HFFc6 (cell line): ENCODE measurements around the gene ZNF750. TPM values are rescaled to one million over a fixed set of nuclear protein-coding genes. Genes with fewer than 3 reads are reported as not detected.

Experiments
- DNase-seq: peaks from one replicate; pipeline ENCODE4 v3.0.0-alpha.2; 2018
- H3K27ac Mint-ChIP-seq: 2 replicates; pipeline ENCODE4 v1.8.0; 2020; ENCODE audit warnings: mild to moderate bottlenecking, mixed read lengths
- H3K27me3 Mint-ChIP-seq: 2 replicates; pipeline ENCODE4 v1.8.0; 2021; ENCODE audit warnings: mild to moderate bottlenecking, moderate library complexity, mixed read lengths; ENCODE audit not compliant: insufficient read depth
- H3K36me3 Mint-ChIP-seq: 2 replicates; pipeline ENCODE4 v1.8.0; 2021; ENCODE audit warnings: low read depth, mixed read lengths
- H3K4me1 Mint-ChIP-seq: 2 replicates; pipeline ENCODE4 v1.8.0; 2020; ENCODE audit warnings: low read depth, mixed read lengths
- H3K4me3 Mint-ChIP-seq: 2 replicates; pipeline ENCODE4 v1.8.0; 2020; ENCODE audit warnings: mild to moderate bottlenecking, moderate library complexity, mixed read lengths
- H3K9me3 Mint-ChIP-seq: 2 replicates; pipeline ENCODE4 v1.8.0; 2020; ENCODE audit warnings: mild to moderate bottlenecking, mixed read lengths
- total RNA-seq, 6 experiments: library from RNA; stranded (reverse); fragmentation: NEBNext Ultra II Directional; extraction: Animal tissue kit (Norgen Biotek cat#: 25700); gene quantifications; 2 replicates in 1 of 6; 3 replicates in 5 of 6; pipeline ENCODE4 v1.2.3, GENCODE V29; 2021
- TF ChIP-seq, protein P1 (sequence below): fragments of 200-600 bp; sonication (generic); IDR thresholded peaks from 2 replicates; pipeline ENCODE4 v1.5.0; 2021; ENCODE audit warnings: antibody characterized with exemption, mild to moderate bottlenecking

ZNF750 gene
- total RNA-seq, 6 experiments from 2014 or later: not detected

DNA sequence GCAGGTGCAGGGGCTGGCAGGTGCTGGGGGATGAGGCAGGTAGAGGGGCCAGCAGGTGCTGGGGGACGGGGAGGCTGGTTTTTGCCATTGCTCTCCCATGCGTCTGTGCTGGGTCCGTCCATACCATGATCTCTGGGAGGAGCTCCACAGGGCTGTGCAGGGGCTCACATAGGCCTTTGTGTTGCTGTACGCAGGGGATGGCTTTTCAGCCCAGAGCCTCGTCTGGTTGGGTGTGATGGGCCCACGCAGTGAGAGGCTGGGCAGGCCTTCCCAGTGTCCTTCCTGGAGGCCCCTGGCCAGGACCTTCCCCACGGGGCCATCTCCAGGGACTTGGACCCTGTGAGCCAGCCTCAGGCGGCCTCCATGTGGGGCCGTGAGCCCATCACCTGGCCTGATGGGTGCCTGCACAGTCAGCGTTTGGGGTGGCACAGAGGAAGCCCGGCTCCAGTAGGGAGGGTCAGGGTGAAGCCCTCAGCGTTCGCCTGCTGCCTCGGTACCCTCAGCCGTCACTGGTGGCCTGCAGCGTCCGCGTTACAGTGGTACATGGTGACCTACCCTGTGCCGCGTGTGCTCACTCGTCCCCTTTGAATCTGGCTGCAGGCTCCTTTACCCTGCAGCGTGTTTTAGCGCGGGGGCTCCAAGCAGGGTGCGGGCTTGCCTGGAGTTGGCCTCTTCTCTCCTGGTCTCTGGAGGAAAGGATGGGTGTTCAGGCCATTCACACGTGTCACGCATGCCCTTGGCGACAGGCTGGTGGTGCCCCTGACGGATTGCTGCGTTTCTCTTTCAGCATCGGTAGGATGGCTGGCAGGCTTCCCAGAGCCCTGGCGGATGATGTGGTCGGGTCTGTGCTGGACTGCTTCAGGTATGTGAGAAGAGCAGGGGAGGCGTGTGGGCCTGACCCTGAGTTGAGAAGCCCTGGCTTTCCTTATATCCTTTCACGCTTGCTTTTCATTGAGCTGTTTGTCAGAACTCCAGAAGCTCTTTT, 30.6 kb downstream of the ZNF750 start:
- Mint-ChIP-seq H3K27me3 (peaks cover 1% of the 10 kb centered on the region; the same call in 1 of the 2 replicates), H3K4me3 (no peak overlapping the region), H3K4me1 (no peaks in the 10 kb centered on the region), H3K27ac (no peak overlapping the region), H3K36me3 (peaks cover 10% of the 10 kb centered on the region; the same call in 1 of the 2 replicates), H3K9me3 (no peaks in the 10 kb centered on the region)
- TF ChIP-seq, protein P1, sequence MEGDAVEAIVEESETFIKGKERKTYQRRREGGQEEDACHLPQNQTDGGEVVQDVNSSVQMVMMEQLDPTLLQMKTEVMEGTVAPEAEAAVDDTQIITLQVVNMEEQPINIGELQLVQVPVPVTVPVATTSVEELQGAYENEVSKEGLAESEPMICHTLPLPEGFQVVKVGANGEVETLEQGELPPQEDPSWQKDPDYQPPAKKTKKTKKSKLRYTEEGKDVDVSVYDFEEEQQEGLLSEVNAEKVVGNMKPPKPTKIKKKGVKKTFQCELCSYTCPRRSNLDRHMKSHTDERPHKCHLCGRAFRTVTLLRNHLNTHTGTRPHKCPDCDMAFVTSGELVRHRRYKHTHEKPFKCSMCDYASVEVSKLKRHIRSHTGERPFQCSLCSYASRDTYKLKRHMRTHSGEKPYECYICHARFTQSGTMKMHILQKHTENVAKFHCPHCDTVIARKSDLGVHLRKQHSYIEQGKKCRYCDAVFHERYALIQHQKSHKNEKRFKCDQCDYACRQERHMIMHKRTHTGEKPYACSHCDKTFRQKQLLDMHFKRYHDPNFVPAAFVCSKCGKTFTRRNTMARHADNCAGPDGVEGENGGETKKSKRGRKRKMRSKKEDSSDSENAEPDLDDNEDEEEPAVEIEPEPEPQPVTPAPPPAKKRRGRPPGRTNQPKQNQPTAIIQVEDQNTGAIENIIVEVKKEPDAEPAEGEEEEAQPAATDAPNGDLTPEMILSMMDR: no peak
- no peak for DNase-seq

DNA sequence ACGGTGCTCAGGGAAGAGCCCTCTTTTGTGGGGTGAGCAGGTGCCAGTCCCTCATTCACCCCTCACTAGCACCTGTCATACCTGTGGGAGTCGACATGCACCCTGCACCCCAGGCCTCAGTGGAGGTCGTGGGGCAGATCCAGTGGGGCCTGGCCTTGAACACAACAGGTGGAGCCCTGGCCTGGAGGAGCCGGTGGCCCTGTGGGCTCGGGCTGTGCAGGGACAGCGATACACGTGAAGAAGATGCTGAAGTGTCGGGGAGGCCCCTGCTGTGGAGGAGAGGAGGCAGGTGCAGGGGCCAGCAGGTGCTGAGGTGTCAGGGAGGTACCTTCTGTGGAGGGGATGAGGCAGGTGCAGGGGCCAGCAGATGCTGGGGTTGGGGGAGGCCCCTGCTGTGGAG, 31.8 kb downstream of the ZNF750 start:
- H3K4me1 Mint-ChIP-seq: no peaks in the 10 kb centered on the region
- H3K27ac Mint-ChIP-seq: no peak overlapping the region

DNA sequence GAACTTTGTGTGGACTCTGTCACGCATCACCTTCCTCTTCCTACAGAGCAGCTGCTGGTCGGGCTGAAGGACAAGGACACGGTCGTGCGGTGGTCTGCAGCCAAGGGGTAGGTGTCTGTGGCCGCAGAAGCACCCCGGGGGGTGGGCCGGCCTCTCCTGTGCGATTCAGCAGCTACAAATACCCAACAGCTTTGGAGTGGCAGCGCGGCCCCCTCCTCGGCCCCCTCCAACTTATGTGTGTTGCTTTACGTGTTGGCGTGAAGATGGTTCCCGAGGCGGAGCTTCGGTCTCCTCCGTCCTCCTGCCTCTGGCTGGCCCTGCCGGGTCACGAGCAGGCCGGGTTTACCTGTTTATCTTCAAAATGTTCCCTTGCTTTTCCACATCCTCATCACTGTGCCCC, 32.3 kb downstream of the ZNF750 start:
- Mint-ChIP-seq H3K4me3 (no peak overlapping the region), H3K27me3 (peaks cover 1% of the 10 kb centered on the region; the same call in 1 of the 2 replicates), H3K27ac (no peak overlapping the region), H3K36me3 (no peaks in the 10 kb centered on the region), H3K4me1 (no peaks in the 10 kb centered on the region), H3K9me3 (no peaks in the 10 kb centered on the region)
- TF ChIP-seq, protein P1: no peak
- DNase-seq: no peak

More for the DNA sequence above, 31.8 kb downstream of the ZNF750 start:
- no peaks in the 10 kb centered on the region for H3K9me3 Mint-ChIP-seq
- H3K4me3 Mint-ChIP-seq: no peak overlapping the region
- H3K27me3 Mint-ChIP-seq: peaks cover 1% of the 10 kb centered on the region; the same call in 1 of the 2 replicates
- TF ChIP-seq, protein P1: no peak
- DNase-seq: no peak
- H3K36me3 Mint-ChIP-seq: 0 out of 2 replicates have a peak, but pooled peaks cover 2% of the 10 kb centered on the region

DNA sequence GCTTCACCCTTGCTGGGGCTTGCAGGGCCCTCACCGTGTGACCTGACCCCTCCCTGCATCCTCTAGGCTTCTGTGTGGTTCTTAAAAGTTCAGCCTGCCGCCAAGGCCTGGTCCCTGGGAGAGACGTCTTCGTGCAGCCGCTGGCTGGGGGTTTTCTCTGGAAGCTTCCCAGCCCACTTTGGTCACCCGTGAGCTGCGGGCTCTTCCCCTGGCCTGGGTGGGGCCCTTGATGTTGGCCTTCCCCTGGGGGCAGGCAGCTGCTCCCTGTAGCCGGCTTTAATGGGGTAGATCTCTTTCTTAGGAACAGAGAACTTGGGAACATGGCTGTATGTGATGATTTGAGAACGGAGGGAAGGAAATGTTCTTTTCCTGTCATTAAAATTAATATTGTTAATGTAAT, 32.7 kb downstream of the ZNF750 start:
- H3K27ac Mint-ChIP-seq: no peak overlapping the region
- no peak for DNase-seq
- peaks cover 1% of the 10 kb centered on the region; the same call in 1 of the 2 replicates for H3K27me3 Mint-ChIP-seq
- H3K4me3 Mint-ChIP-seq: no peak overlapping the region
- no peaks in the 10 kb centered on the region; the same call in 1 of the 2 replicates for H3K4me1 Mint-ChIP-seq
- H3K9me3 Mint-ChIP-seq: no peaks in the 10 kb centered on the region
- TF ChIP-seq, protein P1: no peak
- H3K36me3 Mint-ChIP-seq: peaks cover 3% of the 10 kb centered on the region

DNA sequence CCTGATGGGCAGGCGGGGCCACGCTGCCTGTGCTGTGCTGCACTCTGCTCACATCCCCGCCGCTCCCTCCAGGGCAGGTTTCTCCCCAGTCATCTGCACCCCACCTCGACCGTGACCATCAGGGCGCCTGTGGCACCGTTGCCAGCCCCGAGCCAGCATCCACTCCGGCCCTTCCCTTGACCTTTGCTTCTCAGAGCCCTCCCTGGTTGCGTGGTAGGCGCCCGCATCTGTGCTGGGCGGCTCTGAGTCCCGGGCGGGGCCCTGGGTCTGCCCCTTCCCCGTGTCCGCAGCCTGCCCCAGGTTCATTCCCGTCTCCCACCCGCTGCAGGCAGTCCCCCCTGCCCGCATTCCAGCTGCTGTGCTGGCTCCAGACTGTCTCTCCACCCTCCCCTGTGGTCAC, 33.2 kb downstream of the ZNF750 start:
- Mint-ChIP-seq H3K27me3 (peaks cover 1% of the 10 kb centered on the region; the same call in 1 of the 2 replicates), H3K4me3 (no peak overlapping the region), H3K4me1 (no peaks in the 10 kb centered on the region; the same call in 1 of the 2 replicates), H3K27ac (no peak overlapping the region), H3K36me3 (peaks cover 8% of the 10 kb centered on the region), H3K9me3 (peaks cover 2% of the 10 kb centered on the region; the same call in 1 of the 2 replicates)
- DNase-seq: no peak
- TF ChIP-seq, protein P1: no peak
